Spleen (tissue), 11 donors: ENCODE data around the gene SINHCAF. TPM values are rescaled to one million over a fixed set of nuclear protein-coding genes. Genes with fewer than 3 reads are reported as not detected.
"Not testable (repeated sequence)": the region's sequence is repeated elsewhere in the genome, so short reads cannot be mapped to it uniquely, and the experiment has no call there.

Experiments
- DNase-seq: peaks from one replicate; pipeline ENCODE4 v3.0.0-alpha.2; 2020
- H3K27ac ChIP-seq, 8 donors: fragments of 200-600 bp; sonication (generic) in 7 of 8; 1 replicate in 4 of 8; 2 replicates in 4 of 8; pipeline versions ENCODE4 v1.5.0 to v1.8.0; 2016 to 2021; ENCODE audit warnings: inconsistent platforms in 4 of 8, mild to moderate bottlenecking in 4 of 8, moderate library complexity in 1 of 8
- H3K27me3 ChIP-seq, 7 donors: fragments of 200-600 bp; sonication (generic) in 6 of 7; replicated peaks in 1 of 7; 1 replicate in 4 of 7; 2 replicates in 3 of 7; pipeline versions ENCODE4 v1.5.0 to v1.8.0; 2016 to 2021; ENCODE audit warnings: inconsistent platforms in 3 of 7, mild to moderate bottlenecking in 1 of 7
- H3K36me3 ChIP-seq, 6 donors: fragments of 200-600 bp; sonication (generic) in 5 of 6; 1 replicate in 4 of 6; 2 replicates in 2 of 6; pipeline versions ENCODE4 v1.5.0 to v1.8.0; 2016 to 2021; ENCODE audit warnings: inconsistent platforms in 2 of 6
- H3K4me1 ChIP-seq, 6 donors: fragments of 200-600 bp; sonication (generic) in 5 of 6; 1 replicate in 3 of 6; 2 replicates in 3 of 6; pipeline versions ENCODE4 v1.5.0 to v1.8.0; 2016 to 2021; ENCODE audit warnings: inconsistent platforms in 3 of 6
- H3K4me3 ChIP-seq, 8 donors: fragments of 200-600 bp; sonication (generic) in 7 of 8; 1 replicate in 4 of 8; 2 replicates in 4 of 8; pipeline versions ENCODE4 v1.5.0 to v1.8.0; 2016 to 2021; ENCODE audit warnings: inconsistent platforms in 4 of 8, mild to moderate bottlenecking in 4 of 8, moderate library complexity in 2 of 8
- H3K9me3 ChIP-seq, 8 donors: fragments of 200-600 bp; sonication (generic) in 7 of 8; 1 replicate in 4 of 8; 2 replicates in 4 of 8; pipeline versions ENCODE4 v1.5.0 to v1.8.0; 2016 to 2021; ENCODE audit warnings: inconsistent platforms in 4 of 8
- CTCF ChIP-seq, 11 experiments: fragments of 200-600 bp in 7 of 11; fragments of 450-650 bp in 4 of 11; sonication (generic) in 4 of 11; IDR thresholded peaks in 8 of 11; conservative IDR thresholded peaks in 3 of 11; 1 replicate in 7 of 11; 2 replicates in 4 of 11; pipeline versions ENCODE4 v1.4.0 to v1.8.0; 2016 to 2021; ENCODE audit warnings: antibody characterized with exemption in 11 of 11, inconsistent platforms in 4 of 11, mild to moderate bottlenecking in 1 of 11
- POLR2A ChIP-seq, 3 donors: fragments of 450-650 bp; IDR thresholded peaks; one replicate each; pipeline ENCODE4 v1.5.1; 2017; ENCODE audit warnings: antibody characterized with exemption in 3 of 3, mild to moderate bottlenecking in 1 of 3
- POLR2AphosphoS5 ChIP-seq, 3 donors: sonication (generic); formaldehyde crosslinking; IDR thresholded peaks; one replicate each; pipeline ENCODE4 v1.5.1; 2017; ENCODE audit warnings: antibody characterized with exemption in 3 of 3
- WGBS, 5 donors: extraction: QIAGEN DNeasy Blood & Tissue Kit in 3 of 5; methylation state at CpG; one replicate each; pipeline versions ENCODE4 v1.1.5 to v1.1.7; 2013 to 2018; 5-methylcytosine and 5-hydroxymethylcytosine counted together
- intact Hi-C: fragments of 100-400 bp; cut with DNase I; formaldehyde crosslinking; loops from one replicate; pipeline ENCODE4 v1.15.0; 2023; ENCODE audit warnings: low total_unique reads
- polyA plus RNA-seq, 3 donors: library from polyadenylated mRNA; stranded (reverse); fragments of 200-250 nt; gene quantifications; one replicate each; pipeline ENCODE4 v1.2.1, GENCODE V29; 2013
- total RNA-seq, 7 donors: library from RNA; depleted of rRNA in 3 of 7; stranded (reverse); fragments of >200 nt in 3 of 7; fragmentation: NEBNext Ultra II Directional in 4 of 7; extraction: Animal tissue kit (Norgen Biotek cat#: 25700) in 4 of 7; gene quantifications; one replicate each; pipeline versions ENCODE4 v1.1.0 to v1.2.1, GENCODE V29; 2016 to 2021
- donor health status: healthy with polysubstance abuse.
- donor health status: DM: no; HTN: no; CAD: no; lungs with moderate emphysema.
- donor health status: DM: no; HTN: no; CAD: no.
- donor health status: Bipolar disorder and iron deficiency.
- donor health status: healthy.
- donor health status: DM: no; HTN: no; CAD: no.
- donor health status: DM: yes; HTN: yes; CAD: no.

The SINHCAF gene
- total and polyA plus RNA-seq, 10 donors, result 28.4 to 121 (median 55.9) TPM

GRCh38 chr12:31248337-31248736 lies 77.6 kb downstream of the SINHCAF start:
- WGBS, 5 donors, result 73 to 99% (median 93%) methylated on average over 6 of the region's 6 CpGs
- intact Hi-C loops, result no loop called here
- DNase-seq, result no peak
- Histone ChIP-seq H3K36me3 (no peaks in the 10 kb centered on the region), H3K9me3 (no peaks in the 10 kb centered on the region), H3K27ac (no peak overlapping the region), H3K27me3 (peaks cover 0 to 9% (median 0%) of the 10 kb centered on the region in 7 donors), H3K4me1 (no peaks in the 10 kb centered on the region), H3K4me3 (no peak overlapping the region)
- no peak for TF ChIP-seq CTCF (IDR thresholded peaks at IDR 0.05 in 8 of 11, conservative IDR thresholded peaks at IDR 0.05 in 3 of 11)
- no peak for TF ChIP-seq POLR2A (IDR thresholded peaks at IDR 0.05)
- no peak for TF ChIP-seq POLR2AphosphoS5 (IDR thresholded peaks at IDR 0.05)

- H3K4me1 ChIP-seq, result no peaks in the 10 kb centered on the region
- intact Hi-C loops, result no loop called here
- TF ChIP-seq CTCF (IDR thresholded peaks at IDR 0.05 in 8 of 11, conservative IDR thresholded peaks at IDR 0.05 in 3 of 11) (no peak), POLR2AphosphoS5 (IDR thresholded peaks at IDR 0.05) (no peak), POLR2A (IDR thresholded peaks at IDR 0.05) (no peak)
- no peak overlapping the region for H3K27ac ChIP-seq
- 78 to 88% (median 81%) methylated on average over 10 of the region's 10 CpGs for WGBS, 5 donors
- no peak overlapping the region for H3K4me3 ChIP-seq
- DNase-seq, result no peak
- no peaks in the 10 kb centered on the region for H3K9me3 ChIP-seq
- peaks cover 0 to 9% (median 0%) of the 10 kb centered on the region in 7 donors for H3K27me3 ChIP-seq
- no peaks in the 10 kb centered on the region for H3K36me3 ChIP-seq
Measured at GRCh38 chr12:31246470-31246850, 79.5 kb downstream of the SINHCAF start.

- no peak overlapping the region for H3K4me3 ChIP-seq
- WGBS, 5 donors, result 84 to 93% (median 90%) methylated on average over 15 of the region's 15 CpGs
- intact Hi-C loops, result no loop called here
- no peak for DNase-seq
- TF ChIP-seq CTCF (IDR thresholded peaks at IDR 0.05 in 8 of 11, conservative IDR thresholded peaks at IDR 0.05 in 3 of 11) (no peak), POLR2A (IDR thresholded peaks at IDR 0.05) (no peak), POLR2AphosphoS5 (IDR thresholded peaks at IDR 0.05) (no peak)
- no peak overlapping the region for H3K27ac ChIP-seq
- no peaks in the 10 kb centered on the region for H3K9me3 ChIP-seq
- H3K36me3 ChIP-seq, result no peaks in the 10 kb centered on the region
- peaks cover 0 to 9% (median 0%) of the 10 kb centered on the region in 7 donors for H3K27me3 ChIP-seq
- H3K4me1 ChIP-seq, result no peaks in the 10 kb centered on the region
Measured at GRCh38 chr12:31245822-31246469, 80.0 kb downstream of the SINHCAF start.

- H3K27ac ChIP-seq, intact Hi-C loops, H3K9me3 ChIP-seq, H3K4me1 ChIP-seq, H3K4me3 ChIP-seq, DNase-seq, H3K36me3 ChIP-seq: not testable (repeated sequence)
- 89 to 97% (median 95%) methylated on average over 10 of the region's 10 CpGs for WGBS, 5 donors
- H3K27me3 ChIP-seq, result peaks cover 0 to 23% (median 0%) of the 10 kb centered on the region in 7 donors
Measured at GRCh38 chr12:31242418-31242817, 83.5 kb downstream of the SINHCAF start.
